Duodenal mucosa (tissue), 2 donors: ENCODE results near the gene POLD2.
A peak's percentile ranks its signal among the peaks of the same experiment; 100 is the strongest.

Experiments
- H3K27ac ChIP-seq: one replicate; pipeline ENCODE4 v1.7.0; 2013; ENCODE audit warnings: low read depth, low read length
- H3K27me3 ChIP-seq, 2 donors: one replicate each; pipeline ENCODE4 v1.7.0; 2013; ENCODE audit warnings: low read length in 2 of 2, control low read depth in 1 of 2; ENCODE audit not compliant: insufficient read depth in 2 of 2, control insufficient read depth in 1 of 2
- H3K36me3 ChIP-seq, 2 donors: one replicate each; pipeline ENCODE4 v1.7.0; 2013; ENCODE audit warnings: low read length in 2 of 2, control low read depth in 1 of 2; ENCODE audit not compliant: insufficient read depth in 2 of 2, control insufficient read depth in 1 of 2
- H3K4me1 ChIP-seq, 2 donors: one replicate each; pipeline ENCODE4 v1.7.0; 2013; ENCODE audit warnings: low read length in 2 of 2, control low read depth in 1 of 2; ENCODE audit not compliant: insufficient read depth in 2 of 2, control insufficient read depth in 1 of 2
- H3K4me3 ChIP-seq, 2 donors: one replicate each; pipeline ENCODE4 v1.7.0; 2013; ENCODE audit warnings: low read length in 2 of 2, low read depth in 1 of 2
- H3K9ac ChIP-seq, 2 donors: one replicate each; pipeline ENCODE4 v1.7.0; 2013; ENCODE audit warnings: low read length in 2 of 2, low read depth in 1 of 2
- H3K9me3 ChIP-seq, 2 donors: one replicate each; pipeline ENCODE4 v1.7.0; 2013; ENCODE audit warnings: low read length in 2 of 2, control low read depth in 1 of 2; ENCODE audit not compliant: control insufficient read depth in 1 of 2

Gene POLD2

GRCh38 chr7:44152971-44153947 lies 29.9 kb upstream of the POLD2 start:
- H3K36me3 ChIP-seq, result no peaks in the 10 kb centered on the region
- H3K27ac ChIP-seq, result no peak overlapping the region
- H3K4me3 ChIP-seq, result no peak overlapping the region
- peaks cover 0 to 9% of the 10 kb centered on the region in 2 donors for H3K4me1 ChIP-seq
- no peaks in the 10 kb centered on the region for H3K27me3 ChIP-seq
- no peaks in the 10 kb centered on the region for H3K9me3 ChIP-seq
- H3K9ac ChIP-seq, result no peak overlapping the region

GRCh38 chr7:44151956-44152355 lies 28.6 kb upstream of the POLD2 start:
- Histone ChIP-seq H3K9ac (no peak overlapping the region), H3K36me3 (no peaks in the 10 kb centered on the region), H3K27me3 (no peaks in the 10 kb centered on the region), H3K4me3 (no peak overlapping the region), H3K27ac (no peak overlapping the region), H3K9me3 (no peaks in the 10 kb centered on the region), H3K4me1 (peaks cover under 1 to 9% of the 10 kb centered on the region in 2 donors)

- Histone ChIP-seq H3K27ac (no peak overlapping the region), H3K9me3 (no peaks in the 10 kb centered on the region), H3K9ac (no peak overlapping the region), H3K4me3 (no peak overlapping the region), H3K4me1 (peaks cover 8% of the 10 kb centered on the region in 2 donors), H3K27me3 (no peaks in the 10 kb centered on the region), H3K36me3 (no peaks in the 10 kb centered on the region)
Measured at GRCh38 chr7:44150966-44151941, 27.9 kb upstream of the POLD2 start.

DNA sequence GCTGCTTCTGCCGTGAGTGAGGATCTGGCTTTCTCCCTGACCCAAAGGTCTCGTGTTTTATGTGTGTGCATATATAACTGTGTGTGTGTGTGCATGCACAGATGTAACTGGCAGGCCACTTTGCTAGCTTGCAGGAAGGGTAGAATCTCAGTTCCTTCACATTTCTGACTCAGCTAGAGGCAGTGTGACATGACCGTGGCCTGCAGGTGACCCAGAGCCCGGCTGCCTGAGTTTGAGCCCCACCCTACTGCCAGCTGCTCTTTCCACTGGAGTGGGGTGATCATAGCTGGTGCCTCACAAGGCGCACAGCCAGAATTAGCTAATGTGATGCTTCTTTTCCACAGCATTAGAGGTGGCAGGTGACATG lies 27.1 kb upstream of the POLD2 start:
- Histone ChIP-seq H3K4me1 (peaks cover 0 to 13% of the 10 kb centered on the region in 2 donors), H3K27ac (no peak overlapping the region), H3K36me3 (no peaks in the 10 kb centered on the region), H3K27me3 (no peaks in the 10 kb centered on the region), H3K4me3 (no peak overlapping the region), H3K9ac (no peak overlapping the region), H3K9me3 (no peaks in the 10 kb centered on the region)

GRCh38 chr7:44149571-44150465 lies 26.5 kb upstream of the POLD2 start:
- peaks cover 0 to 13% of the 10 kb centered on the region in 2 donors for H3K4me1 ChIP-seq
- H3K4me3 ChIP-seq, result no peak overlapping the region
- no peaks in the 10 kb centered on the region for H3K27me3 ChIP-seq
- H3K9me3 ChIP-seq, result no peaks in the 10 kb centered on the region
- H3K9ac ChIP-seq, result no peak overlapping the region
- H3K27ac ChIP-seq, result no peak overlapping the region
- no peaks in the 10 kb centered on the region for H3K36me3 ChIP-seq

GRCh38 chr7:44148961-44149536 lies 25.7 kb upstream of the POLD2 start:
- no peak overlapping the region for H3K27ac ChIP-seq
- no peak overlapping the region for H3K9ac ChIP-seq
- H3K4me3 ChIP-seq, result no peak overlapping the region
- H3K4me1 ChIP-seq, result peaks cover 0 to 13% of the 10 kb centered on the region in 2 donors
- H3K36me3 ChIP-seq, result no peaks in the 10 kb centered on the region
- H3K27me3 ChIP-seq, result no peaks in the 10 kb centered on the region
- H3K9me3 ChIP-seq, result no peaks in the 10 kb centered on the region

GRCh38 chr7:44148166-44148565 lies 24.8 kb upstream of the POLD2 start:
- H3K27me3 ChIP-seq, result no peaks in the 10 kb centered on the region

GRCh38 chr7:44147026-44147991 lies 24.0 kb upstream of the POLD2 start:
- Histone ChIP-seq H3K4me3 (no peak overlapping the region), H3K27ac (no peak overlapping the region), H3K4me1 (peaks cover 0 to 13% of the 10 kb centered on the region in 2 donors), H3K9me3 (no peaks in the 10 kb centered on the region), H3K27me3 (no peaks in the 10 kb centered on the region), H3K9ac (peak overlapping the region in 1 of 2 donors; percentile 32), H3K36me3 (no peaks in the 10 kb centered on the region)

More at GRCh38 chr7:44148166-44148565, 24.8 kb upstream of the POLD2 start:
- H3K27ac ChIP-seq, result no peak overlapping the region
- H3K9ac ChIP-seq, result no peak overlapping the region
- H3K4me1 ChIP-seq, result peaks cover 0 to 13% of the 10 kb centered on the region in 2 donors
- H3K9me3 ChIP-seq, result no peaks in the 10 kb centered on the region
- no peak overlapping the region for H3K4me3 ChIP-seq
- H3K36me3 ChIP-seq, result no peaks in the 10 kb centered on the region
